C4-2B (cell line): ENCODE data around the gene JDP2.

ENCODE experiments used
- ZFX ChIP-seq: fragments of 450-650 bp; IDR thresholded peaks from 2 replicates; pipeline ENCODE4 v1.6.1; 2017
- TF ChIP-seq, protein P1 (sequence below): fragments of 450-650 bp; conservative IDR thresholded peaks from 2 replicates; pipeline ENCODE4 v1.5.1; 2017; ENCODE audit warnings: mild to moderate bottlenecking

DNA sequence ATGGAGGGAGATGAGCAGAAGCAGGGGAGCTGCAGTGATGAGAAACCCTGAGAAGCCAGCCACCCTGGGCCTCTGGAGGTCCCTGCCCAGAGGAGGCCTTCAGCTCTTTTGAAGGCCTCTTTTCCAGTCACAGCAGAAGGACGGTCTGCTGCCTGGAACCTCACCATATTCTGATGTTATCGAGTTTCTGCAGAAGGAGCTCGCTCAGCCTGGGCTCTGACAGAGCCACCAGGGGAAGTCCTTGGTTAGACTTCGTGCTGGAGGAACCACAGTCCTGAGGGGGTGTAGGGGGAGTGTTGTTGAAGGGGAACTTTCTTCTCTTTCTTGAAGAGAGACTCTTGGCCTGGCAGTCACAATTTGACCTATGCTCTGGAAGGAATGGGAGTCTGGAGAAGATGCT lies 69.4 kb downstream of the JDP2 start:
- TF ChIP-seq, protein P1, sequence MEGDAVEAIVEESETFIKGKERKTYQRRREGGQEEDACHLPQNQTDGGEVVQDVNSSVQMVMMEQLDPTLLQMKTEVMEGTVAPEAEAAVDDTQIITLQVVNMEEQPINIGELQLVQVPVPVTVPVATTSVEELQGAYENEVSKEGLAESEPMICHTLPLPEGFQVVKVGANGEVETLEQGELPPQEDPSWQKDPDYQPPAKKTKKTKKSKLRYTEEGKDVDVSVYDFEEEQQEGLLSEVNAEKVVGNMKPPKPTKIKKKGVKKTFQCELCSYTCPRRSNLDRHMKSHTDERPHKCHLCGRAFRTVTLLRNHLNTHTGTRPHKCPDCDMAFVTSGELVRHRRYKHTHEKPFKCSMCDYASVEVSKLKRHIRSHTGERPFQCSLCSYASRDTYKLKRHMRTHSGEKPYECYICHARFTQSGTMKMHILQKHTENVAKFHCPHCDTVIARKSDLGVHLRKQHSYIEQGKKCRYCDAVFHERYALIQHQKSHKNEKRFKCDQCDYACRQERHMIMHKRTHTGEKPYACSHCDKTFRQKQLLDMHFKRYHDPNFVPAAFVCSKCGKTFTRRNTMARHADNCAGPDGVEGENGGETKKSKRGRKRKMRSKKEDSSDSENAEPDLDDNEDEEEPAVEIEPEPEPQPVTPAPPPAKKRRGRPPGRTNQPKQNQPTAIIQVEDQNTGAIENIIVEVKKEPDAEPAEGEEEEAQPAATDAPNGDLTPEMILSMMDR, result no peak
- TF ChIP-seq ZFX, result no peak
